Sigmoid colon (tissue), 4 donors: ENCODE results near the gene BPIFB4.

Source experiments
- POLR2AphosphoS5 ChIP-seq, 4 donors: sonication (generic); formaldehyde crosslinking; IDR thresholded peaks; one replicate each; pipeline ENCODE4 v1.6.1; 2017; ENCODE audit warnings: antibody characterized with exemption in 4 of 4
- TF ChIP-seq, protein P1 (sequence below), 4 experiments: fragments of 450-650 bp in 3 of 4; fragments of 200-600 bp in 1 of 4; IDR thresholded peaks; one replicate each; pipeline ENCODE4 v1.5.1; 2016 to 2019; ENCODE audit warnings: antibody characterized with exemption in 4 of 4, mild to moderate bottlenecking in 3 of 4, moderate library complexity in 2 of 4

DNA sequence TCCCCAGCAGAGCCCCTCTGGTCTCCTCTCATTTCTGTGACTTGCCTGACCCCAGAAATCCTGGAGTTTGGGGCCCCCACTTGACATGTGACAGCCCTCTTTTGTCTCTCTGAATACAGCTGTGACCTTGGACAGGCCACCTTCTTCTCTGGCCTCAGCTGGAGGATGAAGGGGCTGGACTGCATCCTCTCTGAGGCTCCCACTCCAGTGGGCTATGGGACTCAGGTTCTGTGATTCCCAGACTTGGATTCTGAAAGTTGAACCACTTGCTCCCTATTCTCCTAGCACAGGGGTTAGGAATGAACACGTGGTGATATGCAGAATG, 16.7 kb upstream of the BPIFB4 start:
- TF ChIP-seq, protein P1, sequence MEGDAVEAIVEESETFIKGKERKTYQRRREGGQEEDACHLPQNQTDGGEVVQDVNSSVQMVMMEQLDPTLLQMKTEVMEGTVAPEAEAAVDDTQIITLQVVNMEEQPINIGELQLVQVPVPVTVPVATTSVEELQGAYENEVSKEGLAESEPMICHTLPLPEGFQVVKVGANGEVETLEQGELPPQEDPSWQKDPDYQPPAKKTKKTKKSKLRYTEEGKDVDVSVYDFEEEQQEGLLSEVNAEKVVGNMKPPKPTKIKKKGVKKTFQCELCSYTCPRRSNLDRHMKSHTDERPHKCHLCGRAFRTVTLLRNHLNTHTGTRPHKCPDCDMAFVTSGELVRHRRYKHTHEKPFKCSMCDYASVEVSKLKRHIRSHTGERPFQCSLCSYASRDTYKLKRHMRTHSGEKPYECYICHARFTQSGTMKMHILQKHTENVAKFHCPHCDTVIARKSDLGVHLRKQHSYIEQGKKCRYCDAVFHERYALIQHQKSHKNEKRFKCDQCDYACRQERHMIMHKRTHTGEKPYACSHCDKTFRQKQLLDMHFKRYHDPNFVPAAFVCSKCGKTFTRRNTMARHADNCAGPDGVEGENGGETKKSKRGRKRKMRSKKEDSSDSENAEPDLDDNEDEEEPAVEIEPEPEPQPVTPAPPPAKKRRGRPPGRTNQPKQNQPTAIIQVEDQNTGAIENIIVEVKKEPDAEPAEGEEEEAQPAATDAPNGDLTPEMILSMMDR (IDR thresholded peaks at IDR 0.05) = no peak
- no peak for TF ChIP-seq POLR2AphosphoS5 (IDR thresholded peaks at IDR 0.05)
